SHP77 treated with DMSO at 0.1 percent for 48 hours (cell line): ENCODE results near the gene TPK1.

Experiments
- DNase-seq: peaks from one replicate; lab custom pipeline; 2025; lab: John Stamatoyannopoulos, UW

TPK1 gene

GRCh38 chr7:144835652-144836544 is at the start of gene TPK1:
Gene TPK1, minus strand, starts transcription at chr7:144836053. Its CDS starts 451 bp downstream, at chr7:144835602.
- DNase-seq: peak; percentile 88

GRCh38 chr7:144885478-144885877 is 49.6 kb upstream of the TPK1 start:
- DNase-seq: no peak

- no peak for DNase-seq
Observed at GRCh38 chr7:144884896-144885295, 49.0 kb upstream of the TPK1 start.

- no peak for DNase-seq
Observed at GRCh38 chr7:144873316-144873845, 37.5 kb upstream of the TPK1 start.

- DNase-seq: no peak
Observed at GRCh38 chr7:144869082-144869481, 33.2 kb upstream of the TPK1 start.

GRCh38 chr7:144866189-144866588 is 30.3 kb upstream of the TPK1 start:
- no peak for DNase-seq

GRCh38 chr7:144863320-144863647 is 27.4 kb upstream of the TPK1 start:
- no peak for DNase-seq

- DNase-seq: no peak
Observed at GRCh38 chr7:144862612-144863319, 26.9 kb upstream of the TPK1 start.

- DNase-seq: no peak
Observed at GRCh38 chr7:144859739-144860138, 23.9 kb upstream of the TPK1 start.

- DNase-seq: no peak
Observed at GRCh38 chr7:144857463-144857862, 21.6 kb upstream of the TPK1 start.

GRCh38 chr7:144854839-144855424 is 19.1 kb upstream of the TPK1 start:
- DNase-seq: no peak

- no peak for DNase-seq
Observed at GRCh38 chr7:144853542-144853941, 17.7 kb upstream of the TPK1 start.

GRCh38 chr7:144848078-144848477 is 12.2 kb upstream of the TPK1 start:
- no peak for DNase-seq

GRCh38 chr7:144842377-144842851 is 6.6 kb upstream of the TPK1 start:
- DNase-seq: no peak

GRCh38 chr7:144836545-144836842 is 641 bp upstream of the TPK1 start:
- DNase-seq: no peak

- peak; percentile 42 for DNase-seq
Observed at GRCh38 chr7:144835155-144835611, 670 bp downstream of the TPK1 start.

- peak; percentile 42 for DNase-seq
Observed at GRCh38 chr7:144834641-144835144, 1.2 kb downstream of the TPK1 start.

- no peak for DNase-seq
Observed at GRCh38 chr7:144830811-144831210, 5.0 kb downstream of the TPK1 start.

GRCh38 chr7:144830024-144830785 is 5.6 kb downstream of the TPK1 start:
- DNase-seq: no peak

GRCh38 chr7:144827621-144828020 is 8.2 kb downstream of the TPK1 start:
- DNase-seq: no peak

GRCh38 chr7:144826208-144826607 is 9.6 kb downstream of the TPK1 start:
- DNase-seq: no peak

GRCh38 chr7:144824360-144824759 is 11.5 kb downstream of the TPK1 start:
- no peak for DNase-seq
